Activated T-cell treated with anti-CD3 and anti-CD28 coated beads, Interleukin-2, amount 50 U/mL, for 48 hours (primary cell): Measurements from ENCODE around the gene ATP5PO.
A peak's percentile ranks its signal among the peaks of the same experiment; 100 is the strongest.
"Not testable (repeated sequence)": the region's sequence is repeated elsewhere in the genome, so short reads cannot be mapped to it uniquely, and the experiment has no call there.

ENCODE experiments used
- DNase-seq, 2 experiments: peaks; one replicate each; pipeline ENCODE4 v3.0.0-alpha.2; 2020

ATP5PO gene

DNA sequence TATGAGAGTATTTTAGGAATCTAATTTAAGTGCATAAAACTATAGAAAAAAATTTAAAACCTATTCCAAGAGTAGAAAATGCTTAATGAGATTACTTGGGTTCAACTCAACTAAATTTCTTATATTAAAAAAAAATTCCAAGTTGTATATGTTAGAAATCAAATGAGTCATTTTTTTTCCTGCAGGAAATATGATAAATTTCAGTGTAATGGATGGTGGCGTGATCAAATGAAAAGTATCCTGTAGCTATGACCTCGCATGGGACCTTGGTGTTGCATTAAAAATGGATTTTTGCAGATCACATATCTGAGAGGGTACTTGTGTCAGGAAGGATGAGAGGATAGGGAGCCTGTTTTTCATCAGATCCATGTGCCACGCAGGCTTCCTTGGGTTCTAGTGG is 17.9 kb downstream of the ATP5PO start:
- no peak for DNase-seq

DNA sequence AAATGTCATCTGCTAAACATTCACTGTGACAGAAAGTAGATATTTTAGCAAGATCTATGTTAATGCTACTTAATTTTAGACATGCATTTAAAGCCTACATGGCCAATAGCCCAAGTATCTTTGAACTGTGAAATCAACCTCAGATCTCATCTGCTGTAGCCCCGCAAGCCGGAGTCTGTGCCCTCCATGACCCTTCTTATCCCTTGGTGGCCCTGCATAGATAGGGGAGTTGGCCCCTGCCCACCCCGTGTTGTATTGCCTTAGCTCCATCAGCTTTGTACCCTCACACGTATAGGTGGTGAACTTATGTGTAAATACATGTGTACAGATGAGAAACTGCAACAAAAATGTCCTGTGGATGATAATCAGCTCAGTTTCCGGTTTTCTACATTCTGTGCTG is 18.5 kb downstream of the ATP5PO start:
- DNase-seq: no peak

DNA sequence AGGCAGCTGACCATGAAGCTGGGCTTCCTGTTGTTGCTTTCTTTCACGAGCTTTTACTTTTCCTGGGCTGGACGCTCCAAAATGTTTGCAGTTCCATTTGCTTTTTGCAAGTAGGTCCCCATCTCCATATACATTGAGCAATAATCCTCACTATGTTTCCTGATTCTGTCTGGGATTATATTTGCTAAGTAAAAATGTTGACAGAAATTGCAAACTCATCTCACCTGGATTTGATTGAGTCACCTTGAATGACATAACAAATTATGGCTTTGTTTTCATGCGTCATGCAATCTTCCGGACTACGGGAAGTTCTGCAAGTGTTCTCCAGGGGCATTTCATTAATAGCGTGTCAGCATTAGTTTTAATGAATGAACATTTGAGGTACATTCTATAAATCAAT is 18.9 kb downstream of the ATP5PO start:
- no peak for DNase-seq

DNA sequence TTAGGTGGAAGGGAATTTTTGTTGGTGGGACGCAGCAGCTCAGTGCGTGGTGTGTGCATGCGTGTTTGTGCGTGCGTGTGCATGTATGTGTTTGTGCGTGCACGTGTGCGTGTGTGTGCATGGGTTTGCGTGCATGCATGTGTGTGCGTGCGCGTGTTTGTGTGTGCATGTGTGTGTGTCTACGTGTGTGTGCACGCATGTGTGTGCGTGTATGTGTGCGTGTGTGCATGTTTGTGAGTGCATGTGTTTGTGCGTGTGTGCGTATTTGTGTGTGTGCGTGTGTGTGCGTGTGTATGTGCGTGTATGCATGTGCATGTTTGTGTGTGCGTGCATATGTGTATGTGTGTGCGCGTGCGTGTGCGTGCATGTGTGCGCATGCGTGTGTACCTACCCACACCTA is 20.2 kb downstream of the ATP5PO start:
- no peak for DNase-seq

DNA sequence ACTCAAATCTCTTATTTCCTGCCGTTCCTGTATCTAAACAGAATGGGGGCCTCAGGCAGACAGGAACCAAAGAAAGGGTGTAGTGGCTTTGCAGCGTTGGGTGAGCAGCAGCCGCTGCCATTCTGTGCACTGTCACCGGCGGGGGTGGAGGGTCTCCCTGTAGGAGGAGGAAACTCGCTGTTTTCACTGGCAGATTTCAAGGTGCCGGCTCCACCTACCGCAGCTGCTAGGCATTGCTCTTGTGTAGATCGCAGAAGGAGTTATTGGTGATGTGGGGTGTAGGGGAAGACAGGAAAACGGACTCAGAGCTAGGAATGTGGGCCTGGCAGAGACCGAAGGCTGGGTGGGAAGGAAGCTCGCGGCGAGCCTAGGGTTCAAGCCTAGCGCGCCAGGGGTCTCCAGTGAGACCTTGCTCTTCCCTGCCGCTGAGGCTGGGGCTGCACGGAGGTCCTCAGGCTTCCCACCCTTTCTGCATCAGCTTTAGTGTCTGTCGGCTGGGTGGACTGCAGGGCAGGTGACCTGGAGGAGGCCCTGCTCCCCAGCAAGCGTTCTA is 20.8 kb downstream of the ATP5PO start:
- peak; percentile 74 to 80 for DNase-seq

DNA sequence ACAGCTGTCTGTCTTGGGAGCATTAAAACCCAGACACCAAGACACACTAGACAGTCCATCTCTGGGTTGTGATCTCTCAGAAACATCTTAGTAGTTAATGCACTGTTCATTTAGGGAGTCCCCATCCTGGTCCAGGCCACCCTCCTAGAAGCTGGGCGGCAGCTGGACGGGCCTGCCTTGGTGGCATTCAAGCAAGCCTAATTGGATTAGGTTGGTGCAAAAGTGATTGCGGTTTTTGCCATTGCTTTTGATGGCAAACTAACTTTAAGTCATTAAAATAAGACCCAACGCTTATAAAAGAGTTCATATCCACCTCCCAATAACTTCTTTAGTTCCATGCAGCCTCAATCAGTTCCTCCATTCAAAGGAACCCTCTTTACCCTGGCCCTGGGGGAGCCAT is 21.7 kb downstream of the ATP5PO start:
- DNase-seq: no peak

DNA sequence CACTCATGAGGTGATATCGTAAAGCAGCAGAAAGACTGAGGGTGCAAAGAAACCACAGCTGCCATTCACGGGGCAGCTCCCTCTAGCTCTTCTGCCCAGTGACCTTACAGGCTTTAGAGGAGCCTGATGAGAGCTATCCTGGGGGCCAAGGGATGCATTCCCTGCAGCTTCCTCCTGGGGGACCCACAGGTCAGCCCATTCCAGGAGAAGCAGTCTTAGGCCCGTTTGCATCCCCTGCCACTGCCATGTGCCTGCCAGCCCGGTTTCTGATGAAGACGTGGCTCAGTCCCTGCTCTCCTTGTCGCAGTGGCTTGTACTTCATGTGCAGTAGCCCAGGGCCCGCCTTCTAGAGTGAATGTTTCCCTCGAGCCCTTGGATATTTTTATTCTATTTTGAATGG is 22.8 kb downstream of the ATP5PO start:
- DNase-seq: no peak

DNA sequence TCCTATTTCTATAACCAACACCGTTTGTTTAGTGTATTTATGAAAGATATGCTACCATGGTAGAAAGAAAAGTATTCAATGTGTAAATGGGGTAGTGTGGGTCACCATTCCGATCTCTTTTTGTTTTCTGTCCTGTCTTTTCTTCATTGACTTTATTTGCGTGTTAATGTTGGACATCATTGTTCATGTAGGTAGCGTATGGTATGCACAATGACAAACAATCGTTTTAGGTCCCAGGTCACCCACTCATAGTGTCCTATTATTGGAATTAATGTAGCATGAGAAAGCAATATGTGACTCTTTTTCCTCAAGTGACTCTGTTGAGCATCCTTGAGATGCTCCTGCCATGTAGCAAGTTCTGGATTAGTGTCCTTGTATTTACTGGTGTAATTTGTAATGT is 25.4 kb downstream of the ATP5PO start:
- DNase-seq: no peak

DNA sequence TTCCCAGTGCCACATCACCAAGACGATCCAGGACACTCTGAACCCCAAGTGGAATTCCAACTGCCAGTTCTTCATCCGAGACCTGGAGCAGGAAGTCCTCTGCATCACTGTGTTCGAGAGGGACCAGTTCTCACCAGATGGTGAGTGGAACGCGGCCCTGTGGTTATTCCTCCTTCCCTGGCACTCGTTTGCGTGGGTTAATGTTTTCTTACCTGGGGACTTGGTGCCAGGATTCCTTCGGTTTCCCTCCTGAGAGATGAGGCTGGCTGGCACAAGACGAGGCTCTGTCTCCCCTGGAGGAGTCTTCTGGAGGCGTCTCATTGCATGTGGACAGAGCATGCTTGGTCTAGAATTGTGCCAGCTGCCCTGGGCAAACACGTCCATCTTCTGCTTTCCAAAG is 29.3 kb downstream of the ATP5PO start:
- no peak for DNase-seq

DNA sequence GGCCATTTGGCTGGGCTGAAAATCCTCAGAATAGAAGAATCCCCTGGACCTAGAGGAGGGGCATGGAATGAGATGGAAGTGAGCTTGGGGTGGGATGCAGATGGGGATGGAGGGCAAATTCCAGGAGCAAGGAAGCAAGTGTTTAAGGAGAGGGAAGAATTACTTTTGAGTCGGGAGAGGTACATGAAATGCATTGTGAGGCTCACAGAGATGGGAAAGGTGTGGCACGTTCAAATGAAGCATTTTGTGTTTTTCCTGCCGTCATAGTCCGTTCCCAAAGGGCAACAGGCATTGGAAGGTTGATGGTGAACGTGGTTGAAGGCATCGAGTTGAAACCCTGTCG is 30.5 kb downstream of the ATP5PO start:
- no peak for DNase-seq

DNA sequence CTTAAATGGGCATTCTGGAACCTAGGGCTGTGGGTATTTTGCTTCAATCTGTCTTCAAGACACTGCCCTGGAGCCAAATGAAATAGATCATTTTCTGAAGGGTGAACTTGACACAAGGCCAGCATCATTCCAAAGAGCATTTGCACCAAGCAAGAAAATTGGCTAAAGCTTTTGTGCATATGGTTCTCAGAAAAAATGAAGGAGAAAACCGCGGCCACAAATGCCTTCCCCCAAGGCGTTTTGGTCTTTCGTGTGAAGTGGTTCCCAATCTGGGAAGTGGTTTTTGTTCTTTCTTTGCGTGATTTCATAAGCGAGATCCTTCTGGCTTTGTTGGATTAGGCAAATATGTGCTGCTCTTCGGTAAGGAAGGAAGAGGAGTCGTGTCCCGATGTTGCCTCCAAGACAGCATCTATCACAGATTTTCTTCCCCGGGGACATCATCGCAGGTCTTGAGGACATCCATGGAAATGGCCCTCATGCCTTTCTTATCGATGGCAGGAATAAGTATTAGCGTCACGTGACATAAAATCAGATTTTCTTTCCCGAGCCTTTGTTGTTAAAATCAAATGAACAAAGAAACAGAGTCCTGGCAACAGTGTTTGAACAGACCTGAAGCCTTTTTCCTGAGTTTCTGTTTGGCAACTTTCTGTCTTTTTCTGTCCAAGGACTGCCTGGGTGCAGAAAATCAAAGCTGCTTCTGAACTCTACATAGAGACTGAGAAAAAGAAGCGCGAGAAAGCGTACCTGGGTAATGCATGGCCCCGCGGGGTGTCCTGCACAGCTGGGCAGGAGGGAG is 31.0 kb downstream of the ATP5PO start:
- DNase-seq: no peak

DNA sequence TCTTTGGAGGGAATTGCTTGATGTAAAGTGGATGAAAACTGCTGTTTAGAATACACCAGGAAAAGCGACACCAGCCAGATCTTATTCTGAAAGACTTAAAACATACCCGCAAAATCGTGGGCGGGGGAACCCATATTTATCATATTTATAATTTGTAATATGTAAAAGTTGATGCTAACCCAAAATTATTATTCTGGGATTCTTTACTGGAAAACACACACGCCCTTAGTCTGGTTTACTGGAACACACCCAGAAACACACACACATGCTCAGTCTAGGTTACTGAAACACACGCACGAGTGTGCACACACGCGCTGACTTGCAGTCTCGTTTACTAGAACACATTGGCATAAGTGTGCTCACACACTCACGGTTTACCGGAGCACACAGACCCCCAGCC is 32.5 kb downstream of the ATP5PO start:
- DNase-seq: no peak

DNA sequence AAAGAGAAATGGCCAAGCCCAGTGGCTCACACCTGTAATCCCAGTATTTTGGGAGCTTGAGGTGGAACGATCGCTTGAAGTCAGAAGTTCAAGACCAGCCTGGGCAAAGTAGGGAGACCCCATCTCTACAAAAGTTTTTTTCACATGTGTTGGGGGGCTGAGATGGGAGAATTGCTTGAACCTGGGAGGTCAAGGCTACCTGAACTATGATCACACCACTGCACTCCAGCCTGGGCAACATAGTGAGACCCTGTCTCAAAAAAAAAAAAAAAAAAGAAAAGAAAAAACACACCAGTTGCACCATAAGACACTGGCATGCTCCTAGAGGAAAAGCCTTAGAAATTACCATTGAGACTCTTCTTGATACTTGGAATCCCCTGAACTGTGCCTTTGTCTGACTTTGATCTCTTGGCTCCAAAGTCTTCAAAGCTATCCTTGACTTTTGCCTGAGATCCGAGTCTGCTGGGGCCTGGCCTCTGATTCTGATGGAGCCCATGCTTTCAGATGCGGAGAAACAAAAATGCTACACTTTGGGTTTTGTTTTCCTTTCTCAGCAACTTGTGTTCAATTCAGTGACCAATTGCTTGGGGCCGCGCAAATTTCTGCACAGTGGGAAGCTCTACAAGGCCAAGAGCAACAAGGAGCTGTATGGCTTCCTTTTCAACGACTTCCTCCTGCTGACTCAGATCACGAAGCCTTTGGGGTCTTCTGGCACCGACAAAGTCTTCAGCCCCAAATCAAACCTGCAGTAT is 33.7 kb downstream of the ATP5PO start:
- no peak for DNase-seq

DNA sequence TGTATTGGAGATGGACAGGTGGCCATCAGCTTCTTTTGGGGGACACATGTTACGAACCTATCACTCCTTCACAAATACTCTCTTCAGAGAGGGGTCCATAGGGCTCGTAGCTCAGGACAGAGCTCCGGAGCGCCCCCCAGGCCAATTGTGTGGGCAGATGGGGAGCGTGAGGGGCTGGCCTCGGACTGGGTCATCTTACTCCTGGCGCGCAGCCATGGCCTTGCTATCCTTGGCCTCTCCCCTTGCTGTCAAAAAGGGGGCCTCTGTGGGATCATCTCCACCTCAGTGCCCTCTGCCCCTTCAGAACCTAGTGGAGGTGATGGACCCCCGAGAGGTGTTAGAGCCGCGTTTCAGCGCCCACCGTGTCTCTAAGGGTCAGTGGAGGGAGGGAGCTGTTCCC is 35.0 kb downstream of the ATP5PO start:
- no peak for DNase-seq

DNA sequence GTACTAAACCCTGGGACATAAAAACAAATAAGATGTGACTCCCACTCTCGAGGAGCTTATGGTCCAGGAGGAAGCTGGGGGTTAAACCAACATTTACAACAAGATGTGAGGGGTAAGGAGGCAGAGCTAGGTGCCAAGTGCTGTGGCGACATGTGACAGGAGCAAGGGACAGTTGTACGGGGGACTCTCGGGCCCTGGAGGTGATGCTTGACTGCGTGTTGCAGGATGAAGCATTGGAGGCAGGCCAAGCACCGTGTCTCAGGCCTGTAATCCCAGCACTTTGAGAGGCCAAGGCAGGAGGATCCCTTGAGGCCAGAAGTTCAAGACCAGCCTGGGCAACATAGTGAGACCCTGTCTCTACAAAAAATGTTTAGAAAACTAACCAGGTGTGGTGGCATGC is 36.8 kb downstream of the ATP5PO start:
- DNase-seq: no peak

DNA sequence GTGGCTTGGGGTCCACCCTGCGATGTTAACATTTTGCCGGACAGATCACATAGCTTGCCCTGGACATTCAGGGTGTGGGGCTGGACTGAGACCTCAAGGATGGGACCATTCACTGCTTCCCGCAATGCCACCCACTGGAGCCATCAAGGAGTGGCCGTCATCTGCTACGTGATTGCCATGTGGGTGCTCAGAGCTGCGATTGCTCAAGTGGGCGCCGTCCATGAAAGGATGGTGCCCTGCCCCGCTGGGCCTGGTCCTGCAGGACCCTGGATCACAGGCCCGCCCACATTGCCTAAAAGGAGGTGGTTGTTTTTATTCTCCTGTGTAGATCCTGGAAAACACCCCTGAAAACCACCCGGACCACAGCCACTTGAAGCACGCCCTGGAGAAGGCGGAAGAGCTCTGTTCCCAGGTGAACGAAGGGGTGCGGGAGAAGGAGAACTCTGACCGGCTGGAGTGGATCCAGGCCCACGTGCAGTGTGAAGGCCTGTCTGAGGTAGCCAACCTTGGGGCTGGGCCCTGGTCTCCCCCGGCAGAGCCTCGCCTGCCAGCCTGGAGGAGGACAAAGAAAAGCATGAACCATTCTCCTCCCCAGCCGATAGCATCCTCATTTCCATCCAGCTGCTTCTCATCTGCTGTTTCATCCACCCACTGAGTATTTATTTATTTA is 40.4 kb downstream of the ATP5PO start:
- no peak for DNase-seq

DNA sequence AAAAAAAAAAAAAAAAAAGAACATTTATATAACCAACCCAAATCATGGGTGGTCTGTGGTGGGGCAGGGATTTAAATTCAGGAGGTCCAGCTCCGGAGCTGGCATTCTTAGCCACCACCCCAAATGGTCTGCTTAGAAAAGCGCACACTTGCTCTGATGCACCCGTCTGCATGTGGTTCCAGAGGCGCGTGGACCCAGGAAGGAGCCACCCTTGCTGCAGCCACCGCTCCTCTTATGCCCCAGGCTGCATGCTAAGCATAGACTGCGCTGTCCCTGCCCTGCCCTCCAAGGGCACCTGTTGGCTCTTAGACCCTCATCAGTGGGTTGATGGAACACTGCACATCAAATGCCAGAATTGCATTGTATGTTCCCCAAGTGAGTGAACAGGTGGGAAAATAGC is 41.4 kb downstream of the ATP5PO start:
- DNase-seq: no peak

DNA sequence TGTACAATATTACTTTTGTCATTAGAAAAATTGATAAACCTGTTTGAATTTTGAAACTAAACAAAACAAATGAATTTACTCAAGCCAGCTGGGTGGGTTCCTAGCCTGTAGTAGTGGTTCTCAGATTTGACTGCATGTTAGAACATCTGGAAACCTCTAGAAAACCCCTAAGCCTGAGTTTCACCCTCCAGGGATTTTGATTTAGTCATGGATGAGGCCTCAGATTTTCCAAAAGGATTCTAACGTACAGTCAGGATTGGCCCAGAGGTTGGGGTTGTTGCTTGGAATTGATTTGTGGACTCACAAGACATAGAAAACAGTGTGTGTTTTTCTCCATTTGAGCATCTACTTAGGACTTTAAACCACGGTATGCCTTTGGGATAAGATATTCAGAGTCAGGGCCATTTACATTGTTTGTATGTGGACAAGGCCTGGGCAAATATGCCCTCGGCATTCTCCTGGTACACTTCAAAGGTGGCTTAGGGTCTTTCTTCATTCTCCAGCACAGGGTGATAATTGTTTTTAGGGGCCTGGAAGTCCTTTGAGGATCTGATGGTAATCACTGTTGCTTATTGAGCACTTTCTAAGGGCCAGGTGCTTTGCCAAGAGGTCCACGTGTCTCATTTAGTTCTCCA is 42.6 kb downstream of the ATP5PO start:
- DNase-seq: no peak

DNA sequence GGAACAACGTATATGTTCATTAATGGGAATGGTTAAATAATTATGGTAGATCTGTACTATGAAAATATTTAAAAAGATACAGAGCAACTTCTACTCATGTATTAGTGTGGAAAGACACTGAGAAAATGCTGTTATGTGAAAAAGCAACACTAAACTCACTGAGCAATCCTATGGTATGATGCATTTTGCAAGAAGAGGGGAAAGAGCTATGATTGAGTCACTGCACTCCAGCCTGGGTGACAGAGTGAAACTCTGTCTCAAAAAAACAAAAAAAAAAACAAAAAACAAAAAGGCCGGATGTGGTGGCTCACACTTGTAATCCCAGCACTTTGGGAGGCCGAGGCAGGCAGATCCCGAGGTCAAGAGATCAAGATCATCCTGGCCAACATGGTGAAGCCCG is 44.4 kb downstream of the ATP5PO start:
- no peak for DNase-seq

DNA sequence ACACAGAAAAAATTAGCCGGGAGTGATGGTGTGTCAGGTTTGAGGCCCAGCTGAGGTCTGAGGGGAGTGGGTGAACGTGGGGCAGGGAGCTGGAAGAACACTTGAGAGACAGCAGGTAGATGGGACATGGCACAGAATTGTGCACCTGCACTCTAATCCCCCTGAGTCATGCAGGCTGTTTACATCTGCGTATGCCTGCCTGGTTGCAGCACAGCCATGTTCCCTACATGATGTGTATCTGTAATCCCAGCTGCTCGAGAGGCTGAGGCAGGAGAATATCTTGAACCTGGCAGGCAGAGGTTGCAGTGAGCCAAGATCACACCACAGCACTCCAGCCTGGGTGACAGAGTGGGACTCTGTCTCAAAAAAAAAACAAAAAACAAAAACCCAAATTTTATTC is 44.8 kb downstream of the ATP5PO start:
- DNase-seq: no peak

DNA sequence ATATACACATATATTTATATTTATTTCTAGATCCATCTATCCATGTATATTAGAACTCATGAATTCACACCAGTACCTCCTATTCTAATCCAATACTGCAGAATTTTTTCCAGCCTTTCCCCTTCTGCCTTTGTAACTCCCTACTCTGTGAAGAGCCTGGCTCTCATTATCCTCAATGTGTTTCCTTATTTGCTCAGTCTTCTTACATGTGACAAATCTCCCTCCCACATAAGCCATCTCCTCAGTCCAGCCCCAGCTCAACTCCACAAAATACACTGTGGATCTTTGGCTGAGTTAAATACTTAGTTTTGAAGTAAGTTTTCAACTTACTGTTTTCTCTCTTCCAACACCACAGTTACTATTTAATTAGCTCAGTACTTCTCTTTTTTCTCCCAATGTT is 45.7 kb downstream of the ATP5PO start:
- DNase-seq: no peak

DNA sequence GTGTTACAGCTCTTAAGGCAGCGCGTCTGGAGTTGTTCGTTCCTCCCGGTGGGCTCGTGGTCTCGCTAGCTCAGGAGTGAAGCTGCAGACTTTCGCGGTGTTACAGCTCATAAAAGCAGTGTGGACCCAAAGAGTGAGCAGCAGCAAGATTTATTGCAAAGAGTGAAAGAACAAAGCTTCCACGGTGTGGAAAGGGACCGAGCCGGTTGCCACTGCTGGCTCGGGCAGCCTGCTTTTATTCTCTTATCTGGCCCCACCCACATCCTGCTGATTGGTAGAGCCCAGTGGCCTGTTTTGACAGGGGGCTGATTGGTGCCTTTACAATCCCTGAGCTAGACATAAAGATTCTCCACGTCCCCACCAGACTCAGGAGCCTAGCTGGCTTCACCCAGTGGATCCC is 47.7 kb downstream of the ATP5PO start:
- not testable (repeated sequence) for DNase-seq

DNA sequence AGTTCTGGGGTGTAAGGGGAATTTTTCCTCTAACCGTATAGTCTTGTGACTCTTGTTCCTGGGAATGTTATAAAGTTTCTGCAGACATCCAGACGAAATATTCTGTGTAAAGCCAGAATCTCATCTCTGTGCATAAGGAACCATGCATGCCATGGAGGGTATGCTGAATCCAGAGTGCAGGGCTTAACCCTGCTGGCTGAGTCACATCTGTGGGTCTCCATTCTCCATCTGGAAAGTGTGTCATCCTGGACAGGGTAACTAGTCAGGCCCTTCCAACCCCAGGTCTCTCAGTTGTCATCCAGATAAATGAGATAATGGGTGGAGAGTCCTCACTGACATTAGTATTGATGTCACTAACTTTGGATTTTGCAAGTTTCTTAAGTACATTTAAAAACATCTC is 48.8 kb downstream of the ATP5PO start:
- DNase-seq: no peak
